ENCODE data around the gene CES2. TPM values are rescaled to one million over a fixed set of nuclear protein-coding genes. Genes with fewer than 3 reads are reported as not detected.
"Not testable (repeated sequence)": the region's sequence is repeated elsewhere in the genome, so short reads cannot be mapped to it uniquely, and the experiment has no call there.

CES2 gene
- total RNA-seq, 1 experiment from 2014 or later: 65.7 TPM

GRCh38 chr16:66895999-66896398, 39.3 kb upstream of the CES2 start:
- Mint-ChIP-seq H3K36me3 (ENCODE audit: insufficient read depth, unreplicated experiment) (peaks cover 6% of the 10 kb centered on the region), H3K9me3 (ENCODE audit: unreplicated experiment) (no peaks in the 10 kb centered on the region), H3K4me3 (ENCODE audit: unreplicated experiment) (no peak overlapping the region), H3K4me1 (ENCODE audit: insufficient read depth, unreplicated experiment) (peaks cover 34% of the 10 kb centered on the region), H3K27me3 (ENCODE audit: insufficient read depth, unreplicated experiment) (no peaks in the 10 kb centered on the region), H3K27ac (ENCODE audit: low read depth, unreplicated experiment) (peak overlapping the region; percentile 92)
- DNase-seq (ENCODE audit: unreplicated experiment): no peak
- ChIA-PET CTCF (interaction anchor here (0.6 to 7.1 kb wide), 25 partner anchors 9 to 219 kb away, joined by 3 to 66 read pairs (median 7); partner anchors contain the start of genes CA7, CDH16, CIAO2B and PDP2), POLR2A (interaction anchor here (0.6 to 6.6 kb wide), 12 partner anchors 15 to 280 kb away, joined by 3 to 48 read pairs (median 6); partner anchors contain the start of genes CES2, CIAO2B and PDP2)
- intact Hi-C loops (cut with micrococcal nuclease): loop anchor here (1.0 to 5.0 kb wide), 5 partner anchors 32 to 286 kb away; partner anchors contain the start of genes CES2 and MATCAP1
- TF ChIP-seq CTCF (IDR thresholded peaks at IDR 0.05; ENCODE audit: unreplicated experiment): no peak
- BruUV-seq (replicated peaks): no TSS peak

GRCh38 chr16:66896682-66897081, 38.6 kb upstream of the CES2 start:
- Mint-ChIP-seq H3K4me3 (ENCODE audit: unreplicated experiment) (peak overlapping the region; percentile 39), H3K27ac (ENCODE audit: low read depth, unreplicated experiment) (peak overlapping the region; percentile 92), H3K4me1 (ENCODE audit: insufficient read depth, unreplicated experiment) (peaks cover 36% of the 10 kb centered on the region)
- intact Hi-C loops (cut with micrococcal nuclease): loop anchor here (5.0 kb wide), 1 partner anchor 286 kb away; the partner anchor contains the start of gene MATCAP1
- DNase-seq (ENCODE audit: unreplicated experiment); BruUV-seq (replicated peaks); H3K36me3 Mint-ChIP-seq (ENCODE audit: insufficient read depth, unreplicated experiment); H3K27me3 Mint-ChIP-seq (ENCODE audit: insufficient read depth, unreplicated experiment); H3K9me3 Mint-ChIP-seq (ENCODE audit: unreplicated experiment): not testable (repeated sequence)
- ChIA-PET POLR2A (interaction anchor here (0.6 to 6.6 kb wide), 11 partner anchors 15 to 279 kb away, joined by 3 to 48 read pairs (median 5); partner anchors contain the start of genes CES2, CIAO2B and PDP2), CTCF (interaction anchor here (0.6 to 7.1 kb wide), 14 partner anchors 9 to 214 kb away, joined by 3 to 66 read pairs (median 22); partner anchors contain the start of genes CDH16, CIAO2B, PDP2 and RRAD)

- Mint-ChIP-seq H3K4me1 (ENCODE audit: insufficient read depth, unreplicated experiment) (peaks cover 36% of the 10 kb centered on the region), H3K27ac (ENCODE audit: low read depth, unreplicated experiment) (no peak overlapping the region), H3K4me3 (ENCODE audit: unreplicated experiment) (no peak overlapping the region), H3K36me3 (ENCODE audit: insufficient read depth, unreplicated experiment) (peaks cover 6% of the 10 kb centered on the region), H3K9me3 (ENCODE audit: unreplicated experiment) (no peaks in the 10 kb centered on the region), H3K27me3 (ENCODE audit: insufficient read depth, unreplicated experiment) (no peaks in the 10 kb centered on the region)
- no TSS peak for BruUV-seq (replicated peaks)
- intact Hi-C loops (cut with micrococcal nuclease): loop anchor here (5.0 kb wide), 1 partner anchor 284 kb away; the partner anchor contains the start of gene MATCAP1
- ChIA-PET CTCF (interaction anchor here (0.6 to 7.1 kb wide), 6 partner anchors 10 to 59 kb away, joined by 3 to 62 read pairs (median 4); partner anchors contain the start of gene RRAD), POLR2A (interaction anchor here (0.9 to 6.6 kb wide), 5 partner anchors 17 to 38 kb away, joined by 3 to 48 read pairs (median 4); partner anchors contain the start of genes CIAO2B and PDP2)
- TF ChIP-seq CTCF (IDR thresholded peaks at IDR 0.05; ENCODE audit: unreplicated experiment): no peak
- DNase-seq (ENCODE audit: unreplicated experiment): no peak
These were observed 37.1 kb upstream of the CES2 start for GRCh38 chr16:66898207-66898606.

- DNase-seq (ENCODE audit: unreplicated experiment): no peak
- intact Hi-C loops (cut with micrococcal nuclease): loop anchor here (5.0 kb wide), 1 partner anchor 283 kb away; the partner anchor contains the start of gene MATCAP1
- BruUV-seq (replicated peaks): no TSS peak
- no peak for TF ChIP-seq CTCF (IDR thresholded peaks at IDR 0.05; ENCODE audit: unreplicated experiment)
- Mint-ChIP-seq H3K4me1 (ENCODE audit: insufficient read depth, unreplicated experiment) (peaks cover 36% of the 10 kb centered on the region), H3K4me3 (ENCODE audit: unreplicated experiment) (no peak overlapping the region), H3K27me3 (ENCODE audit: insufficient read depth, unreplicated experiment) (no peaks in the 10 kb centered on the region), H3K27ac (ENCODE audit: low read depth, unreplicated experiment) (no peak overlapping the region), H3K36me3 (ENCODE audit: insufficient read depth, unreplicated experiment) (peaks cover 6% of the 10 kb centered on the region), H3K9me3 (ENCODE audit: unreplicated experiment) (no peaks in the 10 kb centered on the region)
- CTCF ChIA-PET: interaction anchor here (0.8 to 7.1 kb wide), 3 partner anchors 11 to 33 kb away, joined by 3 to 62 read pairs (median 3); partner anchors contain the start of gene RRAD
- POLR2A ChIA-PET: interaction anchor here (0.9 to 6.6 kb wide), 5 partner anchors 18 to 38 kb away, joined by 3 to 48 read pairs (median 4); partner anchors contain the start of genes CIAO2B and PDP2
These were observed 36.4 kb upstream of the CES2 start for GRCh38 chr16:66898933-66899309.
